ENCODE results near the gene STEAP1B.
"Not testable (repeated sequence)": the region's sequence is repeated elsewhere in the genome, so short reads cannot be mapped to it uniquely, and the experiment has no call there.

Gene STEAP1B

DNA sequence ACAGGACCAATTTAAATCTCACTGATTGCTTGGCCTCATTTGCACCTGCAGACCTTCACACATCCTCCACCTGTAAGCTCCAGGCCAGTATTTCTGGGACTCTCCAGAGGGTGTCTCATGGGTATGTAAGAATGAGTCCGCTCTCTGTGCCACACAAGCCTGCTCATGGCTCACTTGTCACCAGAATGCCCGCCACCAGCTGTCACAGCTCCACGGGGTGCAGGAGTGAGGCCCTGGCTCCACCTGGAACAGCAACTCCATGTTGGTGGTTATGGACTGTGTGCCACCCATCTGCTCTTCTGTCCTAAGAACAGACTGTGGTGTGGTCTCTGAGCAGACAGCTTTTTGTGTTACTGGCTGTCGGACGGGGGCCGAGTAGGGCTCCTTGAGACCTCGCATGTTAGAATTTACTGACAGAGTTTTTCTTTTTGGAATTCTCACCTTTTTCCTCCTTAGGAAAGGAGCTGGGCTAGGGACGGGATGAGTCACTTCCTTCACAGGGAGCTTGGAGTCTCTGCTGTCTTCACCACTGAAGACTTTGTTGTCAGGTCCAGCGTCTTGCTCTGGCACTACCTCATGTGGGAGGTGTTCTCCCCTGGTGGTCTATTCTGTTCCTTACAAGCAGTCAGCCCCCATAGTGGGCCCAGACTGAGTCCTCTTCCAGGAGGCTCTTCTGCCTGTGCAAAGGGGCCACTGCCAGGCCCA lies 6.5 kb upstream of the STEAP1B start:
- DNase-seq (ENCODE audit: low read depth, low spot score); H3K4me3 ChIP-seq (ENCODE audit: low read depth, low read length); POLR2A ChIA-PET; CTCF ChIA-PET: not testable (repeated sequence)

DNA sequence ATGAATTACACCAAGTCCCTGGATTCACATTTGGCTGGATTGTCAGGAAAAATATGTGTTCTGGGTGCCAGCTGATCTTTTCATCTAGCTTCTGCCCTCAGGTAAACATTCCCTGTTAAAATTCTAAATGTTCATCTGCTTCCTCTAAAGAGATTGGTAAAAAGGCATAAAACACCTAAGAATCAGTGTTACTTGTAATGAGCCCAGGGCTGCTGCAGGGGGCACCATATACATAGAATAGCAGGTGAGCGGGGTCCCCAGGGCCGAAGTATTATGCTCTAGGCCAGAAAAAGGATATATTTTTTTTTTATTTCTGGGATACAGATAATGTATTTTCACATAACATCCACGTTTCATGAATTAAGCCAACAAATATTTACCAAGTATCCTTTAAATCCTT lies 4.5 kb upstream of the STEAP1B start:
- DNase-seq (ENCODE audit: low read depth, low spot score); CTCF ChIA-PET; POLR2A ChIA-PET; H3K4me3 ChIP-seq (ENCODE audit: low read depth, low read length): not testable (repeated sequence)

DNA sequence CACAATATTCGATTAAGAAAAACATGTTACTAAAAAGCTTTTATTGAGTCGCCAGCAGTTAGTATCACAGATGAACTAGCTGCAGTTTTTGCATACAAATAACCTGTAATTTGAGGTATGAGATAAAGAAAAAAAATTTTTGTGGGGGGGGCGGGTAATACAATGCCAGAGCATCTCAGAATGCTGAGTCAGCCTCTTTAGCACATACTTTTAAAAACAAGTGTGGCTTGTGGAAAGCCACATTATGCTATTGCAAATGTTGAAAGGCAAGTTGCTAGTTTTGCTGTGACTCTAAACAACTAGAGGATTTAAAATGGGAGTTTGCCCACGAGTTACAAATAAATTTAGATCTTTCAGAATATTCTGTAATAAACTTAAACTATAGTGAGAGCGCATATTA lies 2.1 kb upstream of the STEAP1B start:
- POLR2A ChIA-PET; DNase-seq (ENCODE audit: low read depth, low spot score); H3K4me3 ChIP-seq (ENCODE audit: low read depth, low read length): not testable (repeated sequence)
- CTCF ChIA-PET, result interaction anchor here (3.3 kb wide), 2 partner anchors 392 to 398 kb away, joined by 44 to 67 read pairs; no protein-coding TSS in a partner anchor

DNA sequence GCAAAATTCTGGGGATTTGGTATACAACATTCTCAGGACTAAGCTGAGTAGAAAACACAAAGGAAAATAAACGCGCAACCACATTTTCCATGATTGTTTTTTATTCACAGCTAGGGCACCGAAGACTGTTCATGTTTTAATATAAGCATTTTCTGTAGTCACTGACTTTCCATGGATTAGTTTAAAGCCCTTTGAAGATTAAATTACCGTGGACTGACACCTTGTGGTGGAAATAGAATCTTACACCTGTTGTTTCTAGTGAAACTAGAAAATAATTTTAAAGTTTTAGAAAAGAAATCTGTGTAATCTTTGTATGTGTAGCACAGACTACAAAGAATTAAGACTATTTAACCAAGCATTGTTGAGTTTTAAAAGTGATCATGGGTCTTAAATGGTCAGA lies 1.3 kb upstream of the STEAP1B start:
- DNase-seq (ENCODE audit: low read depth, low spot score); POLR2A ChIA-PET; H3K4me3 ChIP-seq (ENCODE audit: low read depth, low read length): not testable (repeated sequence)
- CTCF ChIA-PET, result interaction anchor here (0.7 to 3.3 kb wide), 3 partner anchors 201 to 397 kb away, joined by 4 to 67 read pairs (median 44); no protein-coding TSS in a partner anchor

DNA sequence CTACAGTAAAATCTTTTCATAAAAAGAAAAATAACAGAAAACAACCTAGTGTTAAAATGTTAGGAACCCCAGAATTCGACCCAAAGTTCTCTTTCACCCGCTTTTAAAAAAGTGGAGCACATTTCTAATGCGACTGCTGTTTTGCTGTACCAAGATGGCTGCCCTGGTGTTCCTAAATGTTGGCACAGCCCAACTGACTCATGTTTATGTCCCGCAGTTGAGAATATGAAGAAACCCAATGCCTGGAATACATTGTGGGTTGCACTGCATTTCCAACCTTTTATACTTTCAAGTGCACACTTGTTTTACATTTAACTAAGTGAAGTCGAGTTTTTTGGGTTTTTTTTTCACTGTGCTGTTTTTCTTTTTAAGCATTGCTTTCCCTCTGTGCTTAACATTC lies 944 bp downstream of the STEAP1B start:
- CTCF ChIA-PET, result interaction anchor here (0.8 to 3.3 kb wide), 4 partner anchors 9 to 1198 kb away, joined by 3 to 67 read pairs (median 24); no protein-coding TSS in a partner anchor
- H3K4me3 ChIP-seq (ENCODE audit: low read depth, low read length), result no peak overlapping the region
- TF ChIP-seq, protein P1, sequence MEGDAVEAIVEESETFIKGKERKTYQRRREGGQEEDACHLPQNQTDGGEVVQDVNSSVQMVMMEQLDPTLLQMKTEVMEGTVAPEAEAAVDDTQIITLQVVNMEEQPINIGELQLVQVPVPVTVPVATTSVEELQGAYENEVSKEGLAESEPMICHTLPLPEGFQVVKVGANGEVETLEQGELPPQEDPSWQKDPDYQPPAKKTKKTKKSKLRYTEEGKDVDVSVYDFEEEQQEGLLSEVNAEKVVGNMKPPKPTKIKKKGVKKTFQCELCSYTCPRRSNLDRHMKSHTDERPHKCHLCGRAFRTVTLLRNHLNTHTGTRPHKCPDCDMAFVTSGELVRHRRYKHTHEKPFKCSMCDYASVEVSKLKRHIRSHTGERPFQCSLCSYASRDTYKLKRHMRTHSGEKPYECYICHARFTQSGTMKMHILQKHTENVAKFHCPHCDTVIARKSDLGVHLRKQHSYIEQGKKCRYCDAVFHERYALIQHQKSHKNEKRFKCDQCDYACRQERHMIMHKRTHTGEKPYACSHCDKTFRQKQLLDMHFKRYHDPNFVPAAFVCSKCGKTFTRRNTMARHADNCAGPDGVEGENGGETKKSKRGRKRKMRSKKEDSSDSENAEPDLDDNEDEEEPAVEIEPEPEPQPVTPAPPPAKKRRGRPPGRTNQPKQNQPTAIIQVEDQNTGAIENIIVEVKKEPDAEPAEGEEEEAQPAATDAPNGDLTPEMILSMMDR (IDR thresholded peaks at IDR 0.05; ENCODE audit: insufficient read depth, low read length, missing control alignments), result no peak
- POLR2A ChIA-PET, result no interaction called here
- DNase-seq (ENCODE audit: low read depth, low spot score), result no peak

DNA sequence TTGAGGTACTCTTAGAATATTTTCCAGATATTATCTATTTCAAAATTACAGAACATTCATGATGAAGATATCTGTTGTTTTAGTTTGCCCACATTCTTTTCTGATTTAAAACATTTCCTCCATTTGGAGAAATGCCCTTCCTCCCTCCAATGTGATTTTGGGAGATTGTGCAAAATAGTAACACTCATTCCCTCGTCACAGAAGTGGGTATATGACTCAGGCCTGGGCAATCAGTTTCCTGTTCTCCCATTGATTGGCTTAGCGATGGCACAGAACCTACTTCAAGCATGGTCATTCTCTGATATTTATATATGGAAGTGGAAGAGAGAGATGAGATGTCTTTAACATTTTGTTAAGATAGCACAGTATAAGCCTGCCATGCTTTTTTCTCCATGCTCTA lies 3.1 kb downstream of the STEAP1B start:
- POLR2A ChIA-PET; CTCF ChIA-PET; DNase-seq (ENCODE audit: low read depth, low spot score); H3K4me3 ChIP-seq (ENCODE audit: low read depth, low read length): not testable (repeated sequence)

DNA sequence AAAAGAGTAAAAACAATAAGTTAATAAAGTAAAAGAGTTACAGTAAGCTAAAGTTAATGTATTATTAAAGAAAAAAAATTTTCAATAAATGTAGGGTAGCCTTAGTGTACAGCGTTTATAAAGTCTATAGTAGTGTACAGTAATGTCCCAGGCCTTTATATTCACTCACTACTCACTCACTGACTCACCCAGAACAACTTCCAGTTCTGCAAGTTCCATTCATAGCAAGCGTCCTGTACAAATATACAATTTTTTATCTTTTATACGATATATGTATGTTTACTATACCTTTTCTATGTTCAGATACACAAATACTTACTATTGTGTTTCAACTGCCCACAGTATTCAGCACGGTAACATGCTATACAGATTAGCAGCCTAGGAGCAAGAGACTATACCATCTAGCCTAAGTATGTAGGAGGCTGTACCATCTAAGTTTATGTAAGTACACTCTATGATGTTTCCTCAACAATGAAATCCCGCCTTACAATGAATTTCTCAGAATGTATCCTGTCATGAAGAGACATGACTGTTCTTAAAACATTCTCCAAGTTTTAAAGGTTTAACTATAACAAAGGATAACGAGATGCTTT lies 3.6 kb downstream of the STEAP1B start:
- DNase-seq (ENCODE audit: low read depth, low spot score); H3K4me3 ChIP-seq (ENCODE audit: low read depth, low read length); POLR2A ChIA-PET: not testable (repeated sequence)
- CTCF ChIA-PET, result interaction anchor here (0.7 to 1.7 kb wide), 2 partner anchors 386 to 393 kb away, joined by 4 to 14 read pairs; no protein-coding TSS in a partner anchor

DNA sequence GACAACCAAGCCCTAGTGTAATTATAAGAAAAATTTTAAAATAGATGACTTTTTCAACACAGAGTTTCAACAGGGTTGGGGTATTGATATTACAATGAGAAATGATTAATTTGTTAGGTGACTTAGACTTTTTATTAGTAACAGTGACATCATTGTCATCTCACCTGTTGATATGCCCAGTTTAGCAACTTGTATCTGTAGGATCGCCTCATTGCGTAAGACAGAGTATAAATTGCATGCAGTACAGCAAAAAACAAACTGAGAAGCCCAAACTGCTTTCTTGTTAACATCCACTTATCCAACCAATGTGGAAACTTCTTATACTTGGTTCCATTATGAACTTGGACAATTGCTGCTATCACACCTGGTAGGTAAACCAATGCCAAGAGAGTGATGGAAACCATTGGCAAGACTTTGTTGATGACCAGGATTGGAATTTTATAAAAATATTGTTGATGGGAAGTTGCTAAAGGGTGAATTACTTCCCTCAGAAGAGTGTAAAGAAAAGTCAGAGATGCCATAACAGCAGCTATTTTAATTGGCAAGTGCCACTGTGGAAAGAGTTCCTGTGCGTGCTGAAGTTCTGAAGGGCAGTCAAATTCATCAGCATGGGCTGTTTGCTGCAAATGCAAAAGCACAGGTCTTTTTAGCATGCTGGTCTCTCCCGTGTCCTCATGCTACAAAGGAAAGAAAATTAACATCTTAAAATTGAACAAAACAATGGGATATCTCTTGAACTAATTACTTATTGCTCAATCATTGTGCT lies 6.6 kb downstream of the STEAP1B start:
- H3K4me3 ChIP-seq (ENCODE audit: low read depth, low read length); POLR2A ChIA-PET; DNase-seq (ENCODE audit: low read depth, low spot score): not testable (repeated sequence)
- CTCF ChIA-PET, result interaction anchor here (1.2 kb wide), 1 partner anchor 383 kb away, joined by 3 read pairs; no protein-coding TSS in a partner anchor

DNA sequence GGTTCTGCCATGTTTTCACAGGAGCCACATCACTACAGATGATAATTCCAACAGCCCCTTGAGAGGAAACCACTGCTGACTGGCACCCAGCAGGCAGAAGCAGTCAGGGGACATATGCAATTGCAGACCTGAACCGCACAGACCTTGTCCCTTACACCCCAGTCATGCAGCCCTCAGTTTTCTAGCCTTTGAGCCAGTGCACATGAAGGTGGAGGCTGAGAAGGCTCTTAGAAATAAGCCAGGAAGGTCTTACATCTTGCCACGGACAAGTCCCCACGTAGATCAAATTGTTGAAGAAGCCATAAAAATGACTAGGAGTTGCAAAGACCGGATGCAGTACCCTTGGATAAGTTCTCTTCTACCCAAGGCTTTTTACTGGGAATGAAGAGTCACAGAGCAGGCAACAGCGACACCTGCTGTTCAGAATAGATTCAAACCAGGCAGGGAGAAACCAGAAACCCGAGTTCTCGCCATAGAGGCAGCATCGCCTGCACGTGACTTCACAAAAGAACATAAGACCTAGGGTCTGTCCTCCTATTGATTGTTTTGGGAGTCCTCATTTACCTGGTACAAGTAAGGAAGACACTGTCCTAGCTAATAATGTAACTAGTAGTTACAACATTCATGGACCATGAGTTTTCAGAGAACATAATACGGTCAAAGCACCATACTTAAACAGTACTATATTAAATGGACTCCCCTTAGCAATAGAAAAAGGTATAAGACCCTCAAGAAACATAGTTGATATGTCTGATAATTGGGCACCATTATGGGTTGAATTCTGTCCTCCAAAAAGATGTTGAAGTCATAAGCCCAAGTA lies 11.1 kb downstream of the STEAP1B start:
- ChIA-PET POLR2A (no interaction called here), CTCF (interaction anchor here (0.7 to 3.9 kb wide), 12 partner anchors 9 to 386 kb away, joined by 3 to 112 read pairs (median 4); no protein-coding TSS in a partner anchor)
- TF ChIP-seq, protein P1 (IDR thresholded peaks at IDR 0.05; ENCODE audit: insufficient read depth, low read length, missing control alignments), result peak; percentile 65
- no peak overlapping the region for H3K4me3 ChIP-seq (ENCODE audit: low read depth, low read length)
- peak; percentile 26 for DNase-seq (ENCODE audit: low read depth, low spot score)

Measured in AG04449 (cell line).